Ovary (tissue), 9 donors: Measurements from ENCODE around the gene KLHDC8B. TPM values are rescaled to one million over a fixed set of nuclear protein-coding genes. Genes with fewer than 3 reads are reported as not detected.

Experiments used
- DNase-seq, 5 donors: peaks; one replicate each; pipeline ENCODE4 v3.0.0-alpha.2; 2019 to 2020
- H3K27ac ChIP-seq, 2 donors: fragments of 200-600 bp; one replicate each; pipeline versions ENCODE4 v1.5.1 to v1.8.0; 2019 to 2022
- H3K27me3 ChIP-seq: fragments of 200-600 bp; one replicate; pipeline ENCODE4 v1.8.0; 2022
- H3K36me3 ChIP-seq: fragments of 200-600 bp; sonication (generic); one replicate; pipeline ENCODE4 v1.5.1; 2019
- H3K4me1 ChIP-seq: one replicate; pipeline ENCODE4 v1.8.1; 2013; ENCODE audit warnings: mild to moderate bottlenecking, moderate library complexity; ENCODE audit not compliant: insufficient read depth
- H3K4me3 ChIP-seq: fragments of 200-600 bp; sonication (generic); one replicate; pipeline ENCODE4 v1.5.1; 2017
- H3K9me3 ChIP-seq, 2 donors: fragments of 200-600 bp in 1 of 2; sonication (generic) in 1 of 2; one replicate each; pipeline versions ENCODE4 v1.5.1 to v1.8.1; 2013 to 2019; ENCODE audit warnings: mild to moderate bottlenecking in 1 of 2, moderate library complexity in 1 of 2
- EP300 ChIP-seq: sonication (generic); formaldehyde crosslinking; IDR thresholded peaks from one replicate; pipeline ENCODE4 v1.6.1; 2017; ENCODE audit warnings: antibody characterized with exemption
- POLR2A ChIP-seq: fragments of 450-650 bp; IDR thresholded peaks from one replicate; pipeline ENCODE4 v1.6.1; 2017; ENCODE audit warnings: antibody characterized with exemption, mild to moderate bottlenecking, moderate library complexity
- WGBS, 3 donors: extraction: QIAGEN DNeasy Blood & Tissue Kit in 1 of 3; methylation state at CpG; one replicate each; pipeline versions ENCODE4 v1.1.5 to v1.1.7; 2013 to 2017; 5-methylcytosine and 5-hydroxymethylcytosine counted together
- intact Hi-C, 4 donors: fragments of 100-400 bp; cut with DNase I; formaldehyde crosslinking; loops; one replicate each; pipeline versions ENCODE4 v1.11.0 to v1.15.1; 2022 to 2023
- polyA plus RNA-seq, 2 donors: library from polyadenylated mRNA; stranded (reverse); fragments of 200-250 nt in 1 of 2; fragments of 350-450 nt in 1 of 2; fragmentation: Illumina TruSeq in 1 of 2; extraction: RNeasy Lipid Tissue Mini Kit (QIAGEN cat#74804) in 1 of 2; gene quantifications; one replicate each; pipeline ENCODE4 v1.2.3, GENCODE V29; 2013 to 2014
- total RNA-seq, 7 donors: library from RNA; depleted of rRNA in 2 of 7; stranded (reverse); fragments of >200 nt in 2 of 7; fragmentation: NEBNext Ultra II Directional in 3 of 7; extraction: Animal tissue kit (Norgen Biotek cat#: 25700) in 3 of 7; gene quantifications; one replicate each; pipeline versions ENCODE4 v1.1.0 to v1.2.4, GENCODE V29; 2016 to 2023
- TF ChIP-seq, protein P1 (sequence below), 3 donors: fragments of 450-650 bp in 2 of 3; fragments of 200-600 bp in 1 of 3; IDR thresholded peaks; one replicate each; pipeline versions ENCODE4 v1.5.1 to v1.8.0; 2016 to 2022; ENCODE audit warnings: antibody characterized with exemption in 3 of 3, mild to moderate bottlenecking in 1 of 3
- donor health status: DM: no; HTN: no; CAD: no; lungs with moderate emphysema.
- donor health status: DM: no; HTN: no; CAD: no.
- donor health status: Bipolar disorder and iron deficiency.
- donor health status: DM: yes; HTN: yes; CAD: no.
- donor health status: DM: no; HTN: no; CAD: no.
- donor health status: DM: yes; HTN: yes; CAD: no.

Gene KLHDC8B
- total and polyA plus RNA-seq, 9 donors: 67.1 to 244 (median 109) TPM

DNA sequence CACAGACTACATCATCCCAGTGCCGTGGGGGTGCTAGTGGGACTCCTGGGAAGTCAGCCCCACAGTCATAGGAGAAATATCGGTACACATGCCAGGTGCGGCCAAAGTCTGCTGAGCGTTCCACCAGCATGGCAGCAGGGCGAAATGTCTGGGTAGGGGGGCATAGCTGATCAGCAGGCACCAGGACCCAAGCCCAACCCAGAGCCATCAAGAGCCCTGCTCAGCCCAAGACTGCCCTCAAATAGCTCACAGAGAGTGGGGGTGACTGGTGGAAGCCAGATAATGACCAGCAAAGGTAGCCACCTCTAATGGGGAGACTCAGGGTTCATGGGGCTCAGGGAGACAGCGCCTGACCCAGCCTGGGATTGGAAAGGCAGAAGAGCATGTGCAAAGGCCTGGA is 39.8 kb upstream of the KLHDC8B start:
- intact Hi-C loops: no loop called here
- Histone ChIP-seq H3K4me1 (peaks cover 4% of the 10 kb centered on the region), H3K9me3 (no peaks in the 10 kb centered on the region), H3K27ac (peak overlapping the region; percentile 26 to 81), H3K4me3 (peak overlapping the region; percentile 79), H3K27me3 (no peaks in the 10 kb centered on the region), H3K36me3 (no peaks in the 10 kb centered on the region)
- 78 to 96% (median 84%) methylated on average over 6 of the region's 6 CpGs for WGBS, 3 donors
- TF ChIP-seq, protein P1, sequence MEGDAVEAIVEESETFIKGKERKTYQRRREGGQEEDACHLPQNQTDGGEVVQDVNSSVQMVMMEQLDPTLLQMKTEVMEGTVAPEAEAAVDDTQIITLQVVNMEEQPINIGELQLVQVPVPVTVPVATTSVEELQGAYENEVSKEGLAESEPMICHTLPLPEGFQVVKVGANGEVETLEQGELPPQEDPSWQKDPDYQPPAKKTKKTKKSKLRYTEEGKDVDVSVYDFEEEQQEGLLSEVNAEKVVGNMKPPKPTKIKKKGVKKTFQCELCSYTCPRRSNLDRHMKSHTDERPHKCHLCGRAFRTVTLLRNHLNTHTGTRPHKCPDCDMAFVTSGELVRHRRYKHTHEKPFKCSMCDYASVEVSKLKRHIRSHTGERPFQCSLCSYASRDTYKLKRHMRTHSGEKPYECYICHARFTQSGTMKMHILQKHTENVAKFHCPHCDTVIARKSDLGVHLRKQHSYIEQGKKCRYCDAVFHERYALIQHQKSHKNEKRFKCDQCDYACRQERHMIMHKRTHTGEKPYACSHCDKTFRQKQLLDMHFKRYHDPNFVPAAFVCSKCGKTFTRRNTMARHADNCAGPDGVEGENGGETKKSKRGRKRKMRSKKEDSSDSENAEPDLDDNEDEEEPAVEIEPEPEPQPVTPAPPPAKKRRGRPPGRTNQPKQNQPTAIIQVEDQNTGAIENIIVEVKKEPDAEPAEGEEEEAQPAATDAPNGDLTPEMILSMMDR (IDR thresholded peaks at IDR 0.05): no peak
- TF ChIP-seq POLR2A (no peak), EP300 (no peak)
- no peak for DNase-seq

DNA sequence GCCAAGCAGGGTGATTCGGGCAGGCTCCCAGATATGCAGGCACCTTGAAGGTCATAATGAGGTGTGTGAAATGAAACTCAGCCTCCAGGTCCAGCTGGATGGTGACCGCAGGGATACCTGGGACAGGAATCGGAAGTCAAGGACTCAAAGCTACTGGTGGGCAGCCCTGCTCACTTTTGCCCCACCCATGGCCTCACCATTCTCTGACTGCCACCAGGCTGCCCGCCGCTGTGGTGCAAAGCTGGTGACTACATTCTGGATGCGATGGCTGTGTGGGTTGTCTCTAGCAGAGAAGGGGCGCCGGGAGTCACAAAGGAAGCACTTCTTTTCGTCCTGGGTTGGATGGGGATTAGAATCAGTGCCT is 39.3 kb upstream of the KLHDC8B start:
- Histone ChIP-seq H3K27me3 (no peaks in the 10 kb centered on the region), H3K4me3 (peak overlapping the region; percentile 79), H3K9me3 (no peaks in the 10 kb centered on the region), H3K4me1 (peaks cover 4% of the 10 kb centered on the region), H3K27ac (peak overlapping the region; percentile 26 to 81), H3K36me3 (no peaks in the 10 kb centered on the region)
- intact Hi-C loops: no loop called here
- TF ChIP-seq, protein P1 (IDR thresholded peaks at IDR 0.05): no peak
- TF ChIP-seq POLR2A (no peak), EP300 (no peak)
- DNase-seq: no peak
- WGBS, 3 donors: 15 to 28% (median 20%) methylated on average over 9 of the region's 9 CpGs

DNA sequence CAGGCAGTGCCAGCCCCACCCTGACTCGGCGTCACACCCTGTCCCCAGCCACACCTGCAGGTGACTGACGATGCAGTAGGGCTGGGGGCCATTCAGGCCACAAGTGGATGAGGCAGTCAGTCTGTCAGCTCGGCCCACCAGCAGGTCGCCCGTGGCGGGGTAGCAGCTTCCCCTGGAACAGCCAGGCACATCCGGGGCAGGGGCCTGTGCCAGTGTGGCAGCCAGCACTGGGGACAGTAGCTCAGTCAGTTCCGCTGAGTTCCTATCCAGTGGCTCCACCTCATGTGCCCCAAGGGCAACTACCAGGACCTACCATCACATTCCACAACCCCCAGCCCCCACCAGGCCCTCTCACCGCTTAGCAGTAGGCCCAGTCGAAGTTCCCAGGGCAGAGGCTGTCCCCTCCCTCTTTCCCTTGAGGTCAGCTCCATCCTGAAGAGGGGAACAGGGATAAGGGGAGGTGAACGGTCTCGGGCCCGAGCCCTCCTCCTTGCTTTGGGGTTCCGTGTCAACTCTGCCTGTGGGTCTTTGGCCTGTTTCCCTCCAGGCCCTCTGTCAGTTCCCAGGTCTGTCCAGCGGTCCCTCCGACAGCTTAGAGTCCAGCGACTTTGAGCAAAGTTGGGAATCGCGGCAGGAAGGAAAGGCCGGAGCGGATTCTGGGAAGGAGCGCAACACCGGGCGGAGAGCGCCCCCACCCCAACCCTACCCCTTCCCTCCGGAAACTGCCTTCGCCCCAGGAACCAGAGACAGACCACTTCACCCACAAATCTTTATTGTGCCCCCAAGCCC is 38.8 kb upstream of the KLHDC8B start, which contains the start of gene LAMB2:
Gene LAMB2 (minus strand): TSS at position 614 of the 789 bp plus-strand sequence. CDS start 183 bp downstream, at position 431.
- Histone ChIP-seq H3K9me3 (no peaks in the 10 kb centered on the region), H3K27me3 (no peaks in the 10 kb centered on the region), H3K4me3 (peak within 1 kb of the TSS; percentile 79), H3K4me1 (peaks cover 4% of the 10 kb centered on the region), H3K36me3 (no peaks in the 10 kb centered on the region), H3K27ac (peak within 1 kb of the TSS; percentile 26 to 81)
- WGBS, 3 donors: 0 to 3% (median 2%) methylated on average over 24 to 28 of the region's 28 CpGs
- intact Hi-C loops: no loop called here
- DNase-seq: peak; percentile 77 to 85 (median 83)
- TF ChIP-seq EP300 (no peak), POLR2A (peak; percentile 49)
- TF ChIP-seq, protein P1 (IDR thresholded peaks at IDR 0.05): no peak

DNA sequence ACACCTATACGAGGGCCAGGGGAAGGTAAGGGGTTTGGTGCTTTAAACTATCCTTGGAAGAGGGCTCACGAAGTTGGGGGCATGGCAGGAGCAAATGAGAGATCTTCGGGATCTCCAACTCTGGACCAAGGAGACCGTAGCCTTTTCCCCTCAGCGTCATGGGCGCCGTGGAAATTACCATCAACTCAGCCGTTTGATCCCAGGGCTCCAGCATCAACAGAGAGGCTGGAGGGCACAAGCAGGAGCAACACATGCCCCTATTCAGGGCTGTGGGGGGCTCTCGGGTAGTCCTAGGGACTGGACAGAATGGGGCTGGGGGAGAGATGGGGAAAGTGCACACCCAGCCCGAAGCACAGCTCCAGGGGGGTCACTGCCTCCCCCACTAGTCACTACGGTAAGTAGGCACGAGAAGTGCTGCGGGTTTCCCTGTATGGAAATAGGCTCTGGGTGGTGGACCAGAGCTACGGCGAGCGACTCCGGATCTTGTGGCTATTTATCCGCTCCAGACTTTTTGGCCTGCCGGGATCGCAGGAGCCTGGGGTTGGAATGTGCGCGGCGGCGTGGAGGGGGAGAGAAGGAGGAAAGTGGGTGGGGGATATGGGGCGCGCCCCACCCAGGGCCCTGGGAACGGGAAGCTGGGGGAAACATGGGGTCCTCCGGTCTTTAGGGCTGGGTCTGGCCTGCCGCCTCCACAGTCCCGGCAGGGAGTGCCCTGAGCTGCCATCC is 38.0 kb upstream of the KLHDC8B start:
- peak overlapping the region; percentile 26 to 81 for H3K27ac ChIP-seq
- intact Hi-C loops: no loop called here
- H3K27me3 ChIP-seq: no peaks in the 10 kb centered on the region
- H3K4me3 ChIP-seq: peak overlapping the region; percentile 79
- TF ChIP-seq POLR2A: peak; percentile 24
- no peak for TF ChIP-seq EP300
- H3K36me3 ChIP-seq: no peaks in the 10 kb centered on the region
- peak; percentile 83 to 90 (median 86) for DNase-seq
- 0 to 1% (median 0%) methylated on average over 29 to 30 of the region's 30 CpGs for WGBS, 3 donors
- no peaks in the 10 kb centered on the region for H3K9me3 ChIP-seq
- H3K4me1 ChIP-seq: peaks cover 4% of the 10 kb centered on the region
